ENCODE measurements around the gene ANK2.
"Not testable (repeated sequence)": the region's sequence is repeated elsewhere in the genome, so short reads cannot be mapped to it uniquely, and the experiment has no call there.

The ANK2 gene

DNA sequence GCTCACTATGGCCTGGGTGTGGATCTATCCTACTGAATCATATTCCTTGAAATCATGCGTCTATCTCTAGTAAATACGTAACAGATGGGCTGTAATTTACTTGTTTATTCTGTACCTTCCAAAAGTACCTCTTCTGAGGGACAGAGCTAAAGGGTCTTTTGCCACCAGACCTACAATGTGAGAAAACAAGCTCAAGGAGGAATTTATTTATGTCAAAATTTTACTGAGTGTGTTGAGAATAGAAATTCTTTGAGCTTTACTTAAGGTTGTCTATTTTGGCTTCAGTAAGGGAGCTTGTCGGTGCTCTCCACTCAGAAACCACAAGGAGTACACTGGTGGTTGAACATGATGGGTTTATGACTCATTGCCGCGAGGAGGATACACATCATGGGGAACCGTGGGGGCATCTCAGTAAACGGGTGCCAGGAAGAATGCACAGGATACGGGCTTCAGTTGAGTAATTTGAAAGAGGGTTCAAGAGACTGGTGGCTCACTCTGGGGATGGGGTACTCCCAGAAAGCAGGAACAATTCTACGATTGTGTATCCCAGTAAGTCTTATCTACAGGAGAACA, 3.0 kb downstream of the ANK2 start:
- peak; percentile 28 for DNase-seq

DNA sequence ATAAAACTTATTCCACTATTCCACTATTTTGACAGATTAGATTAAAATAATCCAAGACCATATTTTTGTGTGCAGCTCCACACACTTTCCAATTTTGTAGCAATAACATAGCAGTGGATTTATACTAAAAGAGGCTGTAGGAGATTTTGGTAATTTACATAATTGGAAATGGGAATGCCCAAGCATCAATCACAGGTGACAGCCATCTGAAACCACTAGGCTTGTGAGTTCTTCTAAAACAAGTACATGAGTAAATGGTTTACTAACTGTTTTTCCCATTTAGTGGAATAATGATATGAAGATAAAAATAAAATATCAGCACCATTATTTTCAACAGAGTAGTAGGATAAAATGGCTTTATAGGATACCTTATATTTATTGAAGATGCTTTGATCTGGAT, 4.4 kb downstream of the ANK2 start:
- DNase-seq, result no peak

DNA sequence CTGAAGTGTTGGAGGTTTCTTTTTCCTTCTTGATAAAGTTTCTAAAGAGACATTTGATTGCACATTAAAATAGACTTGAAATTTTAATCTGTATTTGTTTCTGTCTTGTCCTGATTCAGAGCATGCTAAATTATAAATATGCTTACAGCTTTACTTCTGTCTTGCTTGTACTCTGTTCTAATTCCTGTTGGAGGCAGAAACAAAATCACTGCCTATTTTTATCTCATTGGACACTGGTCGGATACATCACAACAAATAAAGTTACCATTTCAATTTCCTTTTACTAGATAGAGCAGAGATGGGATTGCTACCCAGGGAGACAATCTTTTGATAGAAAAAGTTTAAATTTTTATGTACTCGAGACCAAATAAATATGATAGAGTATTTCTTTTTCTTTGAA, 6.9 kb downstream of the ANK2 start:
- no peak for DNase-seq

DNA sequence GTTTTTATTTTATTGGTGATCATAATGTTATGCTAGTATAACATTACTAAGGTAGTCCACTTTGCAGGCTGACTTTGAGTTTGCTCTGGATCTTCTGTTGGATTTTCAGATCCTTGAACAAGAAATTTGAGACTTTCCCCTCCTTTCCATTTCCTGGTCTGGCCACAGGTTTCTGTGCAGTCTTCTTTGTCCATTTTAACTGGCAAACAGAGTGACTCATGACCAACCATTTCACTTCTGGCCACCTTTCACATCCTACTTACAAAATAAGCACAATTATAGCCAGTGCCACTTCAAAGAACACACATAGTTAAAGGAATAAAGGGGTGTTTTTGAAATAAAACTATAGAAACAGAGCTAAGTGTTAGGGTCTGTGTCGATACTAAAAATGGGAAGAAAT, 8.4 kb downstream of the ANK2 start:
- DNase-seq, result no peak

GRCh38 chr4:113059449-113060182, 10.2 kb downstream of the ANK2 start:
- DNase-seq, result no peak

GRCh38 chr4:113060853-113061252, 11.4 kb downstream of the ANK2 start:
- no peak for DNase-seq

- DNase-seq, result no peak
Observed at GRCh38 chr4:113064244-113064643, 14.8 kb downstream of the ANK2 start.

DNA sequence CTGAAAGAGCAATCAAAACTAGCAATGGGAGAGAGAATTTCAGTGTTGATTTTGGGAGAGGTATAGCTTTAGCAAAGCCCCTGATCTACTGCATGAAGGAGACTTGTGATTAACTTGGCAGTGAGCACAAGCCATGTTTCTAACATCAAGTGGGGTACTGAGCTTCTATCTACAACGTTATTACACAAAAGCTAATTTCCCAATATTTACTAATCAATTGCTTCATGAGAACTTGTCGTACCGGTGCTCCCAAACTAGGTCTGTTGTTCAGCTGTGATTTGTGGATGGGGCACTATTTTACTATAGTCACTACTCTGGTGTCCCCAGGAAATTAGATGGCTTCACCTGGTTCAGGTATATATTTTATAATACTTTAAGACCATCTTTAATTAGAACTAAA, 16.2 kb downstream of the ANK2 start:
- no peak for DNase-seq

DNA sequence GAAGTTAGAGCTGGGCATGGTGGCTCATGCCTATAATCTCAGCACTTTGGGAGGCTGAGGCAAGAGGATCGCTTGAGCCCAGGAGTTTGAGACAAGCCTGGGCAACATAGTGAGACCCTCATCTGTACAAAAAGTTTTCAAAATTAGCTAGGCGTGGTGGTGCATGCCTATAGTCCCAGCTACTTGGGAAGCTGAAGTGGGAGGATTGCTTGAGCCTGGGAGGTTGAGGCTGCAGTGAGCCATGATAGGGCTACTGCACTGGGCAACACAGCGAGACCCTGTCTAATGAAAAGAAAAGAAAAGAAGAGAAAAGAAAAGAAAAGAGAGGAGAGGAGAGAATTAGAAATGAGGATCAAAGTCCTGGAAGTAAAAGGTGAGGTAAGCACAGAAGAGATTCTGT, 19.3 kb downstream of the ANK2 start:
- not testable (repeated sequence) for DNase-seq

DNA sequence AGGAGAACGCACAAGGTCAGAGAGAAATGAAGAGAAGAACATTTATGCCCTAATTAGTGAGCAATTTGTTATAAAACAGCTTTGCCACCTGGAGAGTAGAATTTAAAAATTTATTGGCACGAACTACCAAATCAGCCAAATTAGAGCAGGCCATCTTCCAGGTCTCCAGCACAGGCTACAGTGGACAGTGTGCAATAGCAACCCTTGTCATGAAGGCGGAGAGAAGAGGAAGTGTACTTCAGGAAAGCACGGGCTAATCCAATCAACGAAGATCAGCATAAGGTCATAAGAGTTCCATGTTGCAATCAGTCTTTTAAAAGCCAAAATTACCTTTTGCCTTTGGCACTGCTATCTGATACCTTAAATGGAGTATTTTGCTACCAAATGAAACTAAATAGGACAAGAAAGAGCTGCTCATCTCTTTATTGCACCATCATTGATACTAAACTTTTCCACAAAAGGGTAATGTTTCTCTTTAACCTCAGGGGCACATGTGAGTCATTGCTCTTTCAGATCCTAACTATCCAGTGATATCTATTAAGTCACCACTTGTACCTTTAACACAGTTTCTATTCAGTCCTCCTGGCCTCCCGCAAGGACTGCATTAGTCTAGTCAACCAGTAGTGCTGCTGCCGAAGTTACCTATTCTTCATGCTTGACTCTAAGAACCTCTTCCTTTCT, 19.9 kb downstream of the ANK2 start:
- no peak for DNase-seq

DNA sequence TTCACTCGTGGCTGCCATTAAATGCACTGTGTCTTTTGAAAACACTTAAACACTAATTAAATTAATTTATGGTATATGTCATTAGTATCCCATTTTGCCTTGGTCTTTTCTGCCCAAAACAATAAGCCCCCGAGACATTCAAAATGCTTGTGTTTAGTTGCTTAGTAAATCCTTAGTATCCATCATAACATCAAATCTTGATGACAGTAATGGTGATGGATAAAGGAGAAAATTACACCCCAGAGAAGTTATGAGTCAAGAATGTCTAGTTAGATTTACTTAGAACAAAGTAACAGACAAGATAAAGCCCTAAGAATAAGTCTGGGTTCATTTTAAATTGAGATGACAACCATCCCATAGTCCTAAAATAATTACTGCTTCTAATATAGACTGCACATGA, 21.3 kb downstream of the ANK2 start:
- DNase-seq, result no peak

DNA sequence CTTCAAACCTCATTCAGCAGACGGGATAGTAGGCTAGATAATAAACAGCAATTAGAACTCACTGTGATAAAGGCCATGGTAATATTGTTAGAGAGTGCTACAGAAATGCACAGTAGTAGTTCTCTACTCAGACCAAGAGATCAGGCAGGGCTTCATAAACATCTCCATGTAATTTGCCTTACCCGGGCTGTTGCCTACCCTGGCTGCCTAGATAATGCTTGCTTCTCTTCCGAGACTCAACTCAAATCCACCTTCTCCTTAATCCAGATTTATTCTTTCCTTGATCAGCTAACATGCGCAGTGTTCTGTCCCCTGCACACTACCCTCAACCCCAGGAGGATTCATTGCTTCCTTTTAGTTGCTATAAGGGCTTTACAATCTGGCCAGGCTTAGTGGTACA, 21.8 kb downstream of the ANK2 start:
- DNase-seq, result no peak

DNA sequence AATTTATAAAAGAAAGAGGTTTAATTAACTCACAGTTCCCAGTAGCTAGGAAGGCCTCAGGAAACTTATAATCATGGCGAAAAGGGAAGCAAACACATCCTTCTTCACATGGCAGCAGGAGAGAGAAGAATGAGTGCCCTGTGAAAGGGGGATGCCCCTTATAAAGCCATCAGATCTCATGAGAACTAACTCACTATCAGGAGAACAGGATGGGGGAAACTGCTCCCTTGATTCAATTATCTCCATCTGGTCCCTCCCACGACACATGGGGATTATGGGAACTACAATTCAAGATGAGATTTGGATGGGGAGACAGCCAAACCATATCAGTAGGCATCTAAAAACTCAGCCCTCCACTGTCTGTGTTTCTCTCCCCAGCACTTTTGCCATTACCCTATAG, 22.4 kb downstream of the ANK2 start:
- no peak for DNase-seq

- DNase-seq, result no peak
Observed at GRCh38 chr4:113073451-113074005, 24.1 kb downstream of the ANK2 start.

- DNase-seq, result peak; percentile 43
Observed at GRCh38 chr4:113077575-113077974, 28.1 kb downstream of the ANK2 start.

GRCh38 chr4:113078066-113078465, 28.6 kb downstream of the ANK2 start:
- peak; percentile 63 for DNase-seq

DNA sequence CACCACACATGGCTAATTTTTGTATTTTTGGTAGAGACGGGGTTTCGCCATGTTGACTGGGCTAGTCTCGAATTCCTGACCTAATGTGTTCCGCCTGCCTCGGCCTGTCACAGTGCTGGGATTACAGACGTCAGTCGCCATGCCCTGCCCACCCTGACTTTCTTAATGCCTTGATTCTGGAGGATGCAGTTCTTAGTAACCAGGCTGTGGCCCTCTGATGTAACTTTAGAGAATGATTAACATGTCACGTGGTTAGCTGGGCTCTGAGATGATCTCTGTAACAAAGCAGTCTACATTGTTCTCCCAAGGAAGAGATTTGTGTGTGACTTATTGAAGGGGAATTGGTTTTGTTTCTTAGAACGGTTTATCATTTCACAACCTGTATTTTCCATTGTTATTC, 30.6 kb downstream of the ANK2 start:
- DNase-seq, result no peak

DNA sequence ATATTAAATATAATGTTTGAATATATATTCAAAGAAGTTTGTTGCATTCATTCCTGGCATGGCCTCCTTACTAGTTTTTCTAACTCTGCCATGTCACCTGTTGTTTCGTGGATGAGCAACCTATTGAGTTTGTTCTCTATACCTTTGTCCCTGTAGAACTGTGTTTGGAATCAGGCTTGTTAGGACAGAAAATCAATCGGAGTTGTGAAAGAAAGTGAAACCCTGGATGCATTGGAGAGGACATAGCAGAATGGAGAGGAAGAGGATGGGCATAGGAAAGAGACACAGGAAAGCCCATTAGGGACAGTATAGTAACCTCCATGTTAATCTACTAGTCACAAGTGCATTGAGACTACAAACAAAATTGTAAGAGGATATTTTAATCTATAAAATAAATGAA, 31.2 kb downstream of the ANK2 start:
- no peak for DNase-seq

- DNase-seq, result no peak
Observed at GRCh38 chr4:113083346-113083745, 33.9 kb downstream of the ANK2 start.

- DNase-seq, result no peak
Observed at GRCh38 chr4:113086172-113086695, 36.8 kb downstream of the ANK2 start.

- DNase-seq, result no peak
Observed at GRCh38 chr4:113088050-113088449, 38.6 kb downstream of the ANK2 start.

- no peak for DNase-seq
Observed at GRCh38 chr4:113090954-113091353, 41.5 kb downstream of the ANK2 start.

- DNase-seq, result no peak
Observed at GRCh38 chr4:113094331-113094730, 44.9 kb downstream of the ANK2 start.

DNA sequence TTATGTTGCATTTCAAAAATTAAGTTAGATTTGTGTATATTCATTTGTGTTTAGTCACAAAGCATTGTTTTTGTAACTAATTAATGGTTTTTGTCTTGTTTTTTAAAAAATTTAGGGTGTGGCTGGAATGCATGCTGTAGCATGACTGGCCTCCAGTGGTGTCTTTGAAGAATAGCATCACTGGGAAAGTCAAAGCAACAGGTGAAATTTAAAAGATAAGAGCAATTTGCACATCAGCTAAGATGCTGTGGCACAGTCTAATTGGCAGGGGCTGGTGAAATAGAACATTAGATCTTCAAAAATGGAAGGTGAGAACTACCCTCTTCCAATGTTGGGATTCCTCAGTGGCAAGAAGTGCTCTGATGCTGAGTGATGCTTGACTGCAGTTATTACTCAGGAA, 45.3 kb downstream of the ANK2 start:
- DNase-seq, result peak; percentile 35
